Medulla oblongata (tissue), 1 donor: ENCODE data around the gene MPRIP.

ENCODE experiments used
- DNase-seq: peaks from one replicate; pipeline ENCODE4 v3.0.0-alpha.2; 2015; ENCODE audit errors: extremely low spot score

The MPRIP gene

GRCh38 chr17:17050346-17051345, 8.4 kb downstream of the MPRIP start:
- no peak for DNase-seq

GRCh38 chr17:17051380-17051779, 9.1 kb downstream of the MPRIP start:
- no peak for DNase-seq

- no peak for DNase-seq
These were observed 9.7 kb downstream of the MPRIP start for GRCh38 chr17:17051791-17052461.

- no peak for DNase-seq
These were observed 10.4 kb downstream of the MPRIP start for GRCh38 chr17:17052462-17053221.

GRCh38 chr17:17053446-17054379, 11.5 kb downstream of the MPRIP start:
- DNase-seq = no peak

- DNase-seq = no peak
These were observed 12.4 kb downstream of the MPRIP start for GRCh38 chr17:17054636-17055035.

GRCh38 chr17:17055286-17056155, 13.3 kb downstream of the MPRIP start:
- DNase-seq = no peak

GRCh38 chr17:17056156-17056539, 13.9 kb downstream of the MPRIP start:
- DNase-seq = no peak

GRCh38 chr17:17057057-17057551, 14.8 kb downstream of the MPRIP start:
- no peak for DNase-seq

GRCh38 chr17:17058304-17058703, 16.0 kb downstream of the MPRIP start:
- no peak for DNase-seq

- DNase-seq = no peak
These were observed 17.1 kb downstream of the MPRIP start for GRCh38 chr17:17059301-17059890.

GRCh38 chr17:17060001-17060922, 18.0 kb downstream of the MPRIP start:
- no peak for DNase-seq

- DNase-seq = no peak
These were observed 18.7 kb downstream of the MPRIP start for GRCh38 chr17:17060930-17061329.

- no peak for DNase-seq
These were observed 19.3 kb downstream of the MPRIP start for GRCh38 chr17:17061516-17061915.

- no peak for DNase-seq
These were observed 20.1 kb downstream of the MPRIP start for GRCh38 chr17:17062356-17062755.

- peak; percentile 28 for DNase-seq
These were observed 20.6 kb downstream of the MPRIP start for GRCh38 chr17:17062866-17063265.

- peak; percentile 96 for DNase-seq
These were observed 21.4 kb downstream of the MPRIP start for GRCh38 chr17:17063546-17064122.

- no peak for DNase-seq
These were observed 22.1 kb downstream of the MPRIP start for GRCh38 chr17:17064322-17064721.
